Head of caudate nucleus (tissue), 42 donors: ENCODE measurements around the gene TARDBP.
"Not testable (repeated sequence)": the region's sequence is repeated elsewhere in the genome, so short reads cannot be mapped to it uniquely, and the experiment has no call there.

Experiments
- DNase-seq, 42 donors: peaks; one replicate each; pipeline versions ENCODE4 v3.0.0 to v3.0.0-alpha.2; 2020 to 2021; ENCODE audit warnings: mixed read lengths in 7 of 42
- intact Hi-C: fragments of 100-400 bp; cut with DNase I; formaldehyde crosslinking; loops from one replicate; pipeline ENCODE4 v1.15.0; 2022

TARDBP gene

GRCh38 chr1:10989920-10990516 lies 22.4 kb upstream of the TARDBP start:
- intact Hi-C loops, DNase-seq: not testable (repeated sequence)

- no peak for DNase-seq
- intact Hi-C loops, result no loop called here
Measured at GRCh38 chr1:10990828-10991227, 21.6 kb upstream of the TARDBP start.

GRCh38 chr1:10992004-10992403 lies 20.4 kb upstream of the TARDBP start:
- intact Hi-C loops, DNase-seq: not testable (repeated sequence)

- DNase-seq, result no peak
- intact Hi-C loops, result no loop called here
Measured at GRCh38 chr1:10992864-10993263, 19.6 kb upstream of the TARDBP start.

- intact Hi-C loops, result no loop called here
- DNase-seq, result no peak
Measured at GRCh38 chr1:10996100-10996499, 16.4 kb upstream of the TARDBP start.

- intact Hi-C loops, result no loop called here
- DNase-seq, result no peak
Measured at GRCh38 chr1:11000526-11000925, 11.9 kb upstream of the TARDBP start.

- DNase-seq, result no peak
- intact Hi-C loops, result no loop called here
Measured at GRCh38 chr1:11013160-11013531, 692 bp downstream of the TARDBP start.

- DNase-seq, intact Hi-C loops: not testable (repeated sequence)
Measured at GRCh38 chr1:11019358-11019757, 6.9 kb downstream of the TARDBP start.

- DNase-seq, result no peak
- intact Hi-C loops, result no loop called here
Measured at GRCh38 chr1:11019971-11020370, 7.5 kb downstream of the TARDBP start.

GRCh38 chr1:11023201-11023600 lies 10.7 kb downstream of the TARDBP start:
- DNase-seq, result no peak
- intact Hi-C loops, result no loop called here

- DNase-seq, result no peak
- intact Hi-C loops, result no loop called here
Measured at GRCh38 chr1:11024154-11024873, 11.9 kb downstream of the TARDBP start.

GRCh38 chr1:11024874-11025203 lies 12.4 kb downstream of the TARDBP start:
- no peak for DNase-seq
- intact Hi-C loops, result no loop called here

- no peak for DNase-seq
- intact Hi-C loops, result no loop called here
Measured at GRCh38 chr1:11025618-11026017, 13.2 kb downstream of the TARDBP start.

GRCh38 chr1:11026052-11026451 lies 13.6 kb downstream of the TARDBP start:
- intact Hi-C loops, result no loop called here
- DNase-seq, result no peak

GRCh38 chr1:11026903-11027302 lies 14.4 kb downstream of the TARDBP start:
- peak in 1 of 42 donors; percentile 4 for DNase-seq
- intact Hi-C loops, result no loop called here

- intact Hi-C loops, result no loop called here
- peak in 1 of 42 donors; percentile 1 for DNase-seq
Measured at GRCh38 chr1:11027316-11027715, 14.9 kb downstream of the TARDBP start.

- intact Hi-C loops, result no loop called here
- peak in 2 of 42 donors; percentile 15 to 21 for DNase-seq
Measured at GRCh38 chr1:11028018-11028417, 15.6 kb downstream of the TARDBP start.

- intact Hi-C loops, result no loop called here
Measured at GRCh38 chr1:11030865-11031264, 18.4 kb downstream of the TARDBP start.

GRCh38 chr1:11031624-11032262 lies 19.3 kb downstream of the TARDBP start:
- intact Hi-C loops, result no loop called here
- peak in 3 of 42 donors; percentile 2 to 14 (median 10) for DNase-seq

More at GRCh38 chr1:11030865-11031264, 18.4 kb downstream of the TARDBP start:
- no peak for DNase-seq

- intact Hi-C loops, result loop anchor here (5.0 kb wide), 1 partner anchor 605 kb away; no protein-coding TSS in a partner anchor
- peak in 2 of 42 donors; percentile 12 to 31 for DNase-seq
Measured at GRCh38 chr1:11037019-11037739, 24.7 kb downstream of the TARDBP start.
